ENCODE data around the gene RMND5B.

RMND5B gene

GRCh38 chr5:178131446-178131996, 707 bp downstream of the RMND5B start:
- DNase-seq (ENCODE audit: low spot score) = no peak

- DNase-seq (ENCODE audit: low spot score) = no peak
These were observed 6.2 kb downstream of the RMND5B start for GRCh38 chr5:178136990-178137389.

GRCh38 chr5:178137991-178138390, 7.2 kb downstream of the RMND5B start:
- DNase-seq (ENCODE audit: low spot score) = no peak

GRCh38 chr5:178141550-178141949, 10.7 kb downstream of the RMND5B start:
- no peak for DNase-seq (ENCODE audit: low spot score)

- no peak for DNase-seq (ENCODE audit: low spot score)
These were observed 11.8 kb downstream of the RMND5B start for GRCh38 chr5:178142642-178143041.

- no peak for DNase-seq (ENCODE audit: low spot score)
These were observed 12.4 kb downstream of the RMND5B start for GRCh38 chr5:178143246-178143645.

- no peak for DNase-seq (ENCODE audit: low spot score)
These were observed 13.1 kb downstream of the RMND5B start for GRCh38 chr5:178143901-178144300.

GRCh38 chr5:178145965-178146820, 15.4 kb downstream of the RMND5B start:
- peak; percentile 84 for DNase-seq (ENCODE audit: low spot score)

GRCh38 chr5:178147406-178147805, 16.6 kb downstream of the RMND5B start:
- DNase-seq (ENCODE audit: low spot score) = no peak

- no peak for DNase-seq (ENCODE audit: low spot score)
These were observed 18.6 kb downstream of the RMND5B start for GRCh38 chr5:178149199-178149932.

- no peak for DNase-seq (ENCODE audit: low spot score)
These were observed 20.3 kb downstream of the RMND5B start for GRCh38 chr5:178150977-178151734.

- no peak for DNase-seq (ENCODE audit: low spot score)
These were observed 22.0 kb downstream of the RMND5B start for GRCh38 chr5:178152491-178153444.

- DNase-seq (ENCODE audit: low spot score) = peak; percentile 94
These were observed 22.9 kb downstream of the RMND5B start, which contains the start of gene NHP2 for GRCh38 chr5:178153530-178154340. NHP2 (minus strand) TSS chr5:178153885; CDS start chr5:178153817, 68 bp downstream.

GRCh38 chr5:178155065-178155464, 24.3 kb downstream of the RMND5B start:
- DNase-seq (ENCODE audit: low spot score) = no peak

- no peak for DNase-seq (ENCODE audit: low spot score)
These were observed 29.4 kb downstream of the RMND5B start for GRCh38 chr5:178160176-178160575.

- DNase-seq (ENCODE audit: low spot score) = no peak
These were observed 31.7 kb downstream of the RMND5B start for GRCh38 chr5:178162481-178162880.

- DNase-seq (ENCODE audit: low spot score) = peak; percentile 90
These were observed 33.2 kb downstream of the RMND5B start for GRCh38 chr5:178163772-178164735.

GRCh38 chr5:178165581-178165980, 34.8 kb downstream of the RMND5B start:
- no peak for DNase-seq (ENCODE audit: low spot score)

GRCh38 chr5:178170455-178170854, 39.6 kb downstream of the RMND5B start:
- no peak for DNase-seq (ENCODE audit: low spot score)
